Measurements from ENCODE around the gene FAM83G.

- TF ChIP-seq POLR2A (IDR thresholded peaks at IDR 0.05; ENCODE audit: low read length) (no peak), GATA1 (IDR thresholded peaks at IDR 0.05; ENCODE audit: low read depth, low read length) (no peak)
Measured at GRCh38 chr17:19010729-19011505, 6.4 kb upstream of the FAM83G start.
